ENCODE results near the gene ADGRG4. TPM values are rescaled to one million over a fixed set of nuclear protein-coding genes. Genes with fewer than 3 reads are reported as not detected.
A peak's percentile ranks its signal among the peaks of the same experiment; 100 is the strongest.

Gene ADGRG4
- total RNA-seq, 3 donors from 2014 or later (not counting 1 experiment from before 2014, with no cell fraction given), result not detected

DNA sequence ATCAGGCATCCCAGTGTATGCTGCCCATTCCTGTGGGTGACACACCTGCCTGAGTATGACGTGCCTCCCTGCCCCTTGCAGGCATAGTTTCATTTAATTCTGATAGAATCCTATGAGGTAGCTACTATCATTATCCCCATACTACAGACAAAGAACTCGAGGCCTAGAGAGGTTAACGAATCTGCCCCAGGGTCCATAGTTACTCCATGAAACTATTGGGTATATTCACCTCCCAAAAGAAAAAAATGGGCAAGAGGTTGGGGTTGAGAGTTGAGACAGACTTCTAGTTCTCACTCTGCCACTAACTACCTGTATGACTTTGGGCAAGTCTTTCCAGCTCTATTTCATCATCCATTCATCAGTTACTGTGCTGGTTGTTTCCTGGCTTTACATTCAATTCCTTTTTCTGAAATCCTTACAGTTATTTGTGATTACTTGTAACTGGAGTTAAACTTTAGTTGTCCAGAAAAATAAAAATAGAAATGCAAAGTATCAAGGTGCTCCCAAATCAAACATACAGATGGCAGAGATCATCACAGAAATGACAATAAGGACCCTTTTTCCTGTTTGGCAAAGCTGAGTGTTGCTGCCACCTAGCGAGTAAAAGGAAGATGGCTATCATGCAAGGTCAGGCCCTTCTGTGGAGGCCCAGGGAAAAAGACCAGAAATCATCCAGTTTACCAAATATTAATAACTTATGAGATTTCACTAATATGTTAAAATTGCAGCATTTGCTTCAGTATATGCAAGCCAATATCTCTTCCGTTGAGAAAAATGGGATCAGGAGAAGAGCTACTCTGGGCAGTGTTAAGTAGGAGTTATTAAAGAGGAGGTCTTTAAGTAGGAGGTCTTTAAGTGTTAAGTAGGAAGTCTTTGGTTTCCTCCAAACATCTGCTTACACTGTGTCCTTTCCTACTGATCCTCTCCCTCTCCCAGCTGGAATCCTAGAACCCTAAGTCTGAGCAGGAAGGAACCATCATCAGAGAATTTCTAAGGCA, 32.4 kb upstream of the ADGRG4 start:
- Mint-ChIP-seq H3K27ac (no peak overlapping the region), H3K9me3 (no peaks in the 10 kb centered on the region), H3K4me1 (no peaks in the 10 kb centered on the region), H3K4me3 (no peak overlapping the region), H3K36me3 (no peaks in the 10 kb centered on the region), H3K27me3 (ENCODE audit: low read depth in 2 of 2) (no peaks in the 10 kb centered on the region)
- no peak overlapping the region for H3K4me3 ChIP-seq (ENCODE audit: low read length)
- DNase-seq (peak in 1 of 2 donors; percentile 72), ATAC-seq (peak in 2 of 3 donors; percentile 44 to 78)
- TF ChIP-seq, protein P1, sequence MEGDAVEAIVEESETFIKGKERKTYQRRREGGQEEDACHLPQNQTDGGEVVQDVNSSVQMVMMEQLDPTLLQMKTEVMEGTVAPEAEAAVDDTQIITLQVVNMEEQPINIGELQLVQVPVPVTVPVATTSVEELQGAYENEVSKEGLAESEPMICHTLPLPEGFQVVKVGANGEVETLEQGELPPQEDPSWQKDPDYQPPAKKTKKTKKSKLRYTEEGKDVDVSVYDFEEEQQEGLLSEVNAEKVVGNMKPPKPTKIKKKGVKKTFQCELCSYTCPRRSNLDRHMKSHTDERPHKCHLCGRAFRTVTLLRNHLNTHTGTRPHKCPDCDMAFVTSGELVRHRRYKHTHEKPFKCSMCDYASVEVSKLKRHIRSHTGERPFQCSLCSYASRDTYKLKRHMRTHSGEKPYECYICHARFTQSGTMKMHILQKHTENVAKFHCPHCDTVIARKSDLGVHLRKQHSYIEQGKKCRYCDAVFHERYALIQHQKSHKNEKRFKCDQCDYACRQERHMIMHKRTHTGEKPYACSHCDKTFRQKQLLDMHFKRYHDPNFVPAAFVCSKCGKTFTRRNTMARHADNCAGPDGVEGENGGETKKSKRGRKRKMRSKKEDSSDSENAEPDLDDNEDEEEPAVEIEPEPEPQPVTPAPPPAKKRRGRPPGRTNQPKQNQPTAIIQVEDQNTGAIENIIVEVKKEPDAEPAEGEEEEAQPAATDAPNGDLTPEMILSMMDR (IDR thresholded peaks at IDR 0.05), result peak; percentile 65
- no peak overlapping the region for H3K27ac ChIP-seq (ENCODE audit: low read length)
- WGBS (ENCODE audit: insufficient coverage), result 88% methylated on average over 1 of the region's 5 CpGs
- no peaks in the 10 kb centered on the region for H3K4me1 ChIP-seq (ENCODE audit: control insufficient read depth, insufficient read depth, low read length)
- no peaks in the 10 kb centered on the region for H3K27me3 ChIP-seq (ENCODE audit: control insufficient read depth, insufficient read depth, low read length)
- H3K36me3 ChIP-seq (ENCODE audit: control insufficient read depth, insufficient read depth, low read length), result no peaks in the 10 kb centered on the region
- intact Hi-C loops (cut with micrococcal nuclease), result loop anchor here (1.0 kb wide), 1 partner anchor 240 kb away; no protein-coding TSS in a partner anchor
- H3K9me3 ChIP-seq (ENCODE audit: control insufficient read depth, insufficient read depth, low read length), result no peaks in the 10 kb centered on the region

GRCh38 chrX:136269921-136270320, 30.8 kb upstream of the ADGRG4 start:
- H3K27ac ChIP-seq (ENCODE audit: low read length), result no peak overlapping the region
- no peak overlapping the region for H3K4me3 Mint-ChIP-seq
- no peaks in the 10 kb centered on the region for H3K9me3 ChIP-seq (ENCODE audit: control insufficient read depth, insufficient read depth, low read length)
- no peak for DNase-seq
- no CpG with 5 or more reads among the region's 1 CpG for WGBS (ENCODE audit: insufficient coverage)
- no peak overlapping the region for H3K27ac Mint-ChIP-seq
- TF ChIP-seq, protein P1 (IDR thresholded peaks at IDR 0.05), result no peak
- no peaks in the 10 kb centered on the region for H3K36me3 Mint-ChIP-seq
- H3K4me1 ChIP-seq (ENCODE audit: control insufficient read depth, insufficient read depth, low read length), result no peaks in the 10 kb centered on the region
- H3K9me3 Mint-ChIP-seq, result no peaks in the 10 kb centered on the region
- intact Hi-C loops (cut with micrococcal nuclease), result no loop called here
- no peaks in the 10 kb centered on the region for H3K4me1 Mint-ChIP-seq
- no peaks in the 10 kb centered on the region for H3K36me3 ChIP-seq (ENCODE audit: control insufficient read depth, insufficient read depth, low read length)
- no peak for ATAC-seq
- H3K27me3 Mint-ChIP-seq (ENCODE audit: low read depth in 2 of 2), result no peaks in the 10 kb centered on the region
- no peak overlapping the region for H3K4me3 ChIP-seq (ENCODE audit: low read length)
- H3K27me3 ChIP-seq (ENCODE audit: control insufficient read depth, insufficient read depth, low read length), result no peaks in the 10 kb centered on the region

DNA sequence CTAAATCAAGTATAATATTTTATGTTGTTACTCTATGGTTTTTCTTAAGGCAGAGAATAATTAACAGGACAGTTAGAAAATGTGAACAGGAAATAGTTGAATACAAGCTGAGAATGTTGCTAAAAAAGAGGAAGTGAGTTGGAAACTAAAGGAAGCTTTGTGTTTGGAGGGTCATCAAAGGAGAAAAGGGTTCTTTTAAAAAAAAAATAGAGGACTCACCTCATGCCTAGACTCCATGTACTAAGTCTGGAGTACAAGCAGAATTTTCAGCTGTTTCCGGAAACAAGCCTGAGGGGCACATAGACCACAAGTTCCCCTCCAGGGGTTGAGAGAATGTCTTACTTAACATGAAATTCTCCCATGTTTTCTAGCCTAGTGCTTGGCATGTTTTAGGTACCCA, 29.5 kb upstream of the ADGRG4 start:
- Mint-ChIP-seq H3K27me3 (ENCODE audit: low read depth in 2 of 2) (no peaks in the 10 kb centered on the region), H3K9me3 (no peaks in the 10 kb centered on the region), H3K36me3 (no peaks in the 10 kb centered on the region), H3K27ac (no peak overlapping the region), H3K4me3 (no peak overlapping the region), H3K4me1 (no peaks in the 10 kb centered on the region)
- H3K27ac ChIP-seq (ENCODE audit: low read length), result no peak overlapping the region
- 17% methylated on average over 1 of the region's 1 CpG for WGBS (ENCODE audit: insufficient coverage)
- DNase-seq (no peak), ATAC-seq (no peak)
- no peaks in the 10 kb centered on the region for H3K27me3 ChIP-seq (ENCODE audit: control insufficient read depth, insufficient read depth, low read length)
- intact Hi-C loops (cut with micrococcal nuclease), result no loop called here
- H3K4me1 ChIP-seq (ENCODE audit: control insufficient read depth, insufficient read depth, low read length), result no peaks in the 10 kb centered on the region
- no peaks in the 10 kb centered on the region for H3K36me3 ChIP-seq (ENCODE audit: control insufficient read depth, insufficient read depth, low read length)
- H3K9me3 ChIP-seq (ENCODE audit: control insufficient read depth, insufficient read depth, low read length), result no peaks in the 10 kb centered on the region
- no peak overlapping the region for H3K4me3 ChIP-seq (ENCODE audit: low read length)
- TF ChIP-seq, protein P1 (IDR thresholded peaks at IDR 0.05), result no peak
